HTERT RPE-1 (cell line): ENCODE results near the gene TWIST1.

ENCODE experiments used
- in situ Hi-C: fragments of 300-500 bp; cut with MboI; formaldehyde crosslinking; loops from 4 replicates; pipeline ENCODE4 v1.14.3; 2020; ENCODE audit warnings: low sequenced_read_pairs

Gene TWIST1

GRCh38 chr7:19117091-19117869 lies at the start of gene TWIST1:
Gene TWIST1, minus strand, starts transcription at chr7:19117636. Its CDS starts 315 bp downstream, at chr7:19117321.
- in situ Hi-C loops = no loop called here

- in situ Hi-C loops = no loop called here
Observed at GRCh38 chr7:19161671-19162070, 44.2 kb upstream of the TWIST1 start.

GRCh38 chr7:19146699-19147098 lies 29.3 kb upstream of the TWIST1 start:
- in situ Hi-C loops = no loop called here

GRCh38 chr7:19145434-19146115 lies 28.1 kb upstream of the TWIST1 start:
- in situ Hi-C loops = no loop called here

- in situ Hi-C loops = no loop called here
Observed at GRCh38 chr7:19144661-19145433, 27.4 kb upstream of the TWIST1 start, which contains the start of gene FERD3L. Gene FERD3L, minus strand, starts transcription at chr7:19145421. Its CDS starts 59 bp downstream, at chr7:19145362.

- in situ Hi-C loops = no loop called here
Observed at GRCh38 chr7:19143881-19144574, 26.6 kb upstream of the TWIST1 start.

GRCh38 chr7:19139706-19140327 lies 22.4 kb upstream of the TWIST1 start:
- in situ Hi-C loops = no loop called here

GRCh38 chr7:19133886-19134285 lies 16.4 kb upstream of the TWIST1 start:
- in situ Hi-C loops = no loop called here

- in situ Hi-C loops = no loop called here
Observed at GRCh38 chr7:19133390-19133789, 16.0 kb upstream of the TWIST1 start.

- in situ Hi-C loops = no loop called here
Observed at GRCh38 chr7:19128856-19129255, 11.4 kb upstream of the TWIST1 start.

GRCh38 chr7:19121977-19122588 lies 4.6 kb upstream of the TWIST1 start:
- in situ Hi-C loops = no loop called here

- in situ Hi-C loops = no loop called here
Observed at GRCh38 chr7:19119870-19120486, 2.5 kb upstream of the TWIST1 start.

- in situ Hi-C loops = no loop called here
Observed at GRCh38 chr7:19119372-19119771, 1.9 kb upstream of the TWIST1 start.

- in situ Hi-C loops = no loop called here
Observed at GRCh38 chr7:19118636-19119371, 1.4 kb upstream of the TWIST1 start.

GRCh38 chr7:19117870-19118608 lies 603 bp upstream of the TWIST1 start:
- in situ Hi-C loops = no loop called here

- in situ Hi-C loops = no loop called here
Observed at GRCh38 chr7:19116121-19117090, 1.0 kb downstream of the TWIST1 start.

GRCh38 chr7:19114551-19114855 lies 2.9 kb downstream of the TWIST1 start:
- in situ Hi-C loops = no loop called here
